IPS-11a (cell line): ENCODE results near the gene CPAMD8.
"Not testable (repeated sequence)": the region's sequence is repeated elsewhere in the genome, so short reads cannot be mapped to it uniquely, and the experiment has no call there.

Source experiments
- H3K4me3 ChIP-seq: one replicate; pipeline ENCODE4 v1.5.1; 2013; ENCODE audit warnings: low read depth, low read length, control low read depth

Gene CPAMD8

GRCh38 chr19:16951529-16951928 is 75.1 kb downstream of the CPAMD8 start:
- no peak overlapping the region for H3K4me3 ChIP-seq

GRCh38 chr19:16949496-16950023 is 77.0 kb downstream of the CPAMD8 start:
- no peak overlapping the region for H3K4me3 ChIP-seq

- H3K4me3 ChIP-seq: no peak overlapping the region
Observed at GRCh38 chr19:16946951-16947940, 79.4 kb downstream of the CPAMD8 start.

GRCh38 chr19:16945762-16946465 is 80.7 kb downstream of the CPAMD8 start:
- no peak overlapping the region for H3K4me3 ChIP-seq

GRCh38 chr19:16945364-16945714 is 81.3 kb downstream of the CPAMD8 start:
- no peak overlapping the region for H3K4me3 ChIP-seq

GRCh38 chr19:16944626-16945363 is 81.8 kb downstream of the CPAMD8 start:
- no peak overlapping the region for H3K4me3 ChIP-seq

GRCh38 chr19:16943942-16944625 is 82.5 kb downstream of the CPAMD8 start:
- H3K4me3 ChIP-seq: no peak overlapping the region

- H3K4me3 ChIP-seq: not testable (repeated sequence)
Observed at GRCh38 chr19:16943090-16943489, 83.5 kb downstream of the CPAMD8 start.

GRCh38 chr19:16942583-16942982 is 84.0 kb downstream of the CPAMD8 start:
- H3K4me3 ChIP-seq: no peak overlapping the region

GRCh38 chr19:16940626-16941025 is 86.0 kb downstream of the CPAMD8 start:
- H3K4me3 ChIP-seq: no peak overlapping the region

GRCh38 chr19:16940063-16940462 is 86.5 kb downstream of the CPAMD8 start:
- H3K4me3 ChIP-seq: not testable (repeated sequence)

- no peak overlapping the region for H3K4me3 ChIP-seq
Observed at GRCh38 chr19:16938211-16938610, 88.4 kb downstream of the CPAMD8 start.

- H3K4me3 ChIP-seq: not testable (repeated sequence)
Observed at GRCh38 chr19:16937796-16938195, 88.8 kb downstream of the CPAMD8 start.

GRCh38 chr19:16936901-16937300 is 89.7 kb downstream of the CPAMD8 start:
- no peak overlapping the region for H3K4me3 ChIP-seq

- H3K4me3 ChIP-seq: no peak overlapping the region
Observed at GRCh38 chr19:16934489-16934888, 92.1 kb downstream of the CPAMD8 start.

- H3K4me3 ChIP-seq: no peak overlapping the region
Observed at GRCh38 chr19:16931306-16931705, 95.3 kb downstream of the CPAMD8 start.

GRCh38 chr19:16930753-16931152 is 95.9 kb downstream of the CPAMD8 start:
- H3K4me3 ChIP-seq: no peak overlapping the region

GRCh38 chr19:16928916-16929315 is 97.7 kb downstream of the CPAMD8 start:
- H3K4me3 ChIP-seq: no peak overlapping the region

- no peak overlapping the region for H3K4me3 ChIP-seq
Observed at GRCh38 chr19:16928351-16928750, 98.3 kb downstream of the CPAMD8 start.

GRCh38 chr19:16927883-16928282 is 98.7 kb downstream of the CPAMD8 start:
- H3K4me3 ChIP-seq: no peak overlapping the region

GRCh38 chr19:16922949-16923348 is 103.7 kb downstream of the CPAMD8 start:
- no peak overlapping the region for H3K4me3 ChIP-seq
